H9 (cell line): Measurements from ENCODE around the gene PIAS1. TPM values are rescaled to one million over a fixed set of nuclear protein-coding genes. Genes with fewer than 3 reads are reported as not detected.

Source experiments
- DNase-seq: peaks from one replicate; pipeline ENCODE4 v3.0.0-alpha.2; 2017
- H2AFZ ChIP-seq: one replicate; pipeline ENCODE4 v1.6.1; 2013; ENCODE audit warnings: mild to moderate bottlenecking, low read length, control low read depth, moderate library complexity
- H2AK5ac ChIP-seq: 2 replicates; pipeline ENCODE4 v1.6.1; 2013; ENCODE audit warnings: low read length, control low read depth, mixed read lengths; ENCODE audit not compliant: insufficient read length
- H2BK120ac ChIP-seq: one replicate; pipeline ENCODE4 v1.6.1; 2013; ENCODE audit warnings: low read depth, mild to moderate bottlenecking, low read length, control low read depth, inconsistent platforms; ENCODE audit not compliant: poor library complexity, severe bottlenecking
- H2BK12ac ChIP-seq: 2 replicates; pipeline ENCODE4 v1.6.1; 2013; ENCODE audit warnings: low read length, control low read depth, mixed read lengths, low read depth; ENCODE audit not compliant: insufficient read length
- H2BK15ac ChIP-seq: 2 replicates; pipeline ENCODE4 v1.6.1; 2013; ENCODE audit warnings: low read depth, low read length, control low read depth
- H2BK20ac ChIP-seq: one replicate; pipeline ENCODE4 v1.6.1; 2013; ENCODE audit warnings: low read depth, mild to moderate bottlenecking, low read length, control low read depth, inconsistent platforms; ENCODE audit not compliant: poor library complexity, severe bottlenecking
- H2BK5ac ChIP-seq: 2 replicates; pipeline ENCODE4 v1.6.1; 2013; ENCODE audit warnings: low read length, control low read depth, mixed read lengths; ENCODE audit not compliant: insufficient read length
- H3K14ac ChIP-seq: 2 replicates; pipeline ENCODE4 v1.6.1; 2013; ENCODE audit warnings: low read length, control low read depth; ENCODE audit not compliant: insufficient read depth
- H3K18ac ChIP-seq: 2 replicates; pipeline ENCODE4 v1.6.1; 2013; ENCODE audit warnings: low read depth, mild to moderate bottlenecking, mixed read lengths, low read length, control low read depth; ENCODE audit not compliant: insufficient read length
- H3K23ac ChIP-seq: 2 replicates; pipeline ENCODE4 v1.6.1; 2013; ENCODE audit warnings: low read length, control low read depth, mixed read lengths, low read depth; ENCODE audit not compliant: insufficient read length
- H3K23me2 ChIP-seq: 2 replicates; pipeline ENCODE4 v1.6.1; 2013; ENCODE audit warnings: low read depth, mild to moderate bottlenecking, mixed read lengths, low read length, control low read depth; ENCODE audit not compliant: insufficient read length, poor library complexity, severe bottlenecking
- H3K27ac ChIP-seq: 2 replicates; pipeline ENCODE4 v1.5.1; 2013; ENCODE audit warnings: low read length, control low read depth, mixed read lengths, low read depth; ENCODE audit not compliant: insufficient read length
- H3K27me3 ChIP-seq: 2 replicates; pipeline ENCODE4 v1.6.1; 2013; ENCODE audit warnings: low read length, control low read depth, inconsistent platforms; ENCODE audit not compliant: insufficient read depth
- H3K4ac ChIP-seq: 2 replicates; pipeline ENCODE4 v1.6.1; 2013; ENCODE audit warnings: low read depth, mild to moderate bottlenecking, control low read depth, inconsistent platforms, low read length, moderate library complexity
- H3K4me1 ChIP-seq: 2 replicates; pipeline ENCODE4 v1.6.1; 2013; ENCODE audit warnings: low read length, control low read depth, inconsistent platforms; ENCODE audit not compliant: insufficient read depth
- H3K4me2 ChIP-seq: 2 replicates; pipeline ENCODE4 v1.6.1; 2013; ENCODE audit warnings: low read length, control low read depth, mixed read lengths; ENCODE audit not compliant: insufficient read length, insufficient read depth
- H3K56ac ChIP-seq: 2 replicates; pipeline ENCODE4 v1.6.1; 2013; ENCODE audit warnings: low read depth, mild to moderate bottlenecking, mixed read lengths, low read length, control low read depth; ENCODE audit not compliant: insufficient read length
- H3K79me1 ChIP-seq: 2 replicates; pipeline ENCODE4 v1.6.1; 2013; ENCODE audit warnings: low read depth, mild to moderate bottlenecking, moderate library complexity, low read length, control low read depth, inconsistent platforms; ENCODE audit not compliant: insufficient read depth, poor library complexity, severe bottlenecking
- H3K79me2 ChIP-seq: 2 replicates; pipeline ENCODE4 v1.6.1; 2013; ENCODE audit warnings: low read length, control low read depth, inconsistent platforms; ENCODE audit not compliant: insufficient read depth
- H3K9ac ChIP-seq: 2 replicates; pipeline ENCODE4 v1.6.1; 2013; ENCODE audit warnings: low read length, control low read depth, mixed read lengths; ENCODE audit not compliant: insufficient read length; ENCODE audit errors: extremely low read depth
- H3K9me3 ChIP-seq: one replicate; pipeline ENCODE4 v1.6.1; 2013; ENCODE audit warnings: low read depth, low read length, inconsistent platforms; ENCODE audit not compliant: control insufficient read depth
- H3T11ph ChIP-seq: one replicate; pipeline ENCODE4 v1.6.1; 2013; ENCODE audit warnings: mild to moderate bottlenecking, low read length, control low read depth, inconsistent platforms
- H4K20me1 ChIP-seq: one replicate; pipeline ENCODE4 v1.6.1; 2013; ENCODE audit not compliant: control insufficient read depth, insufficient read length, insufficient read depth
- H4K5ac ChIP-seq: 2 replicates; pipeline ENCODE4 v1.6.1; 2013; ENCODE audit warnings: low read depth, mild to moderate bottlenecking, mixed read lengths, low read length, control low read depth; ENCODE audit not compliant: insufficient read length
- H4K8ac ChIP-seq: replicated peaks from 2 replicates; pipeline ENCODE4 v1.6.1; 2013; ENCODE audit warnings: low read length, control low read depth, mixed read lengths, low read depth; ENCODE audit not compliant: insufficient read length
- H4K91ac ChIP-seq: 2 replicates; pipeline ENCODE4 v1.6.1; 2013; ENCODE audit warnings: low read depth, mild to moderate bottlenecking, moderate library complexity, mixed read lengths, low read length, control low read depth; ENCODE audit not compliant: insufficient read length
- H3K27ac Mint-ChIP-seq, 3 experiments: 2 replicates in 2 of 3; 3 replicates in 1 of 3; pipeline ENCODE4 v1.8.0; 2020 to 2021; ENCODE audit warnings: mixed read lengths in 3 of 3, mild to moderate bottlenecking in 1 of 3, moderate library complexity in 1 of 3
- H3K27me3 Mint-ChIP-seq: 2 replicates; pipeline ENCODE4 v1.8.0; 2021; ENCODE audit warnings: low read depth, mild to moderate bottlenecking, moderate library complexity, mixed read lengths
- H3K36me3 Mint-ChIP-seq, 3 experiments: 2 replicates in 2 of 3; 3 replicates in 1 of 3; pipeline ENCODE4 v1.8.0; 2020 to 2021; ENCODE audit warnings: low read depth in 3 of 3, mixed read lengths in 3 of 3; ENCODE audit not compliant: insufficient read depth in 1 of 3
- H3K4me1 Mint-ChIP-seq, 2 experiments: 2 replicates each; pipeline ENCODE4 v1.8.0; 2020; ENCODE audit warnings: mixed read lengths in 2 of 2
- H3K4me3 Mint-ChIP-seq, 2 experiments: 2 replicates in 1 of 2; 3 replicates in 1 of 2; pipeline ENCODE4 v1.8.0; 2020 to 2021; ENCODE audit warnings: mild to moderate bottlenecking in 2 of 2, mixed read lengths in 2 of 2, moderate library complexity in 1 of 2
- H3K9me3 Mint-ChIP-seq, 2 experiments: 2 replicates in 1 of 2; 3 replicates in 1 of 2; pipeline ENCODE4 v1.8.0; 2020; ENCODE audit warnings: mild to moderate bottlenecking in 2 of 2, mixed read lengths in 2 of 2, moderate library complexity in 1 of 2
- WGBS: extraction: QIAGEN DNeasy Blood & Tissue Kit; methylation state at CpG from one replicate; pipeline ENCODE4 v1.1.7; 2013; ENCODE audit warnings: missing lambda C conversion rate, low lambda C conversion rate, mixed read lengths; ENCODE audit not compliant: insufficient read length; ENCODE audit errors: extremely low coverage; 5-methylcytosine and 5-hydroxymethylcytosine counted together
- total RNA-seq: library from RNA; stranded (reverse); gene quantifications from 2 replicates; pipeline ENCODE4 v1.2.1, GENCODE V29; 2021
- TF ChIP-seq, protein P1 (sequence below): fragments of 200-600 bp; sonication (generic); conservative IDR thresholded peaks from 3 replicates; pipeline ENCODE4 v1.8.0; 2021; ENCODE audit warnings: antibody characterized with exemption, mild to moderate bottlenecking

PIAS1 gene
- total RNA-seq, 1 experiment from 2014 or later: 31.1 TPM

- Histone ChIP-seq H3K14ac (no peak overlapping the region), H3K79me1 (no peaks in the 10 kb centered on the region), H3K23me2 (no peaks in the 10 kb centered on the region), H3K4me2 (no peak overlapping the region), H3K4ac (no peak overlapping the region), H2BK5ac (no peak overlapping the region), H3K9ac (no peak overlapping the region), H2AK5ac (no peak overlapping the region), H4K8ac (no peak overlapping the region), H3T11ph (no peak overlapping the region), H2AFZ (no peak overlapping the region), H2BK120ac (no peak overlapping the region), H3K27me3 (no peaks in the 10 kb centered on the region), H3K23ac (no peak overlapping the region), H2BK12ac (no peak overlapping the region), H2BK20ac (no peak overlapping the region), H3K18ac (no peak overlapping the region), H4K20me1 (no peaks in the 10 kb centered on the region), H3K79me2 (0 out of 2 replicates have a peak, but pooled peaks cover 2% of the 10 kb centered on the region), H3K4me1 (no peaks in the 10 kb centered on the region), H3K9me3 (no peaks in the 10 kb centered on the region), H3K56ac (no peak overlapping the region), H2BK15ac (no peak overlapping the region), H4K5ac (no peak overlapping the region), H4K91ac (no peak overlapping the region), H3K27ac (no peak overlapping the region)
- peaks cover 7 to 38% (median 36%) of the 10 kb centered on the region in 3 experiments; a peak in 6 of 7 replicates for H3K36me3 Mint-ChIP-seq
- no peaks in the 10 kb centered on the region for H3K9me3 Mint-ChIP-seq
- no peaks in the 10 kb centered on the region for H3K4me1 Mint-ChIP-seq
- H3K27me3 Mint-ChIP-seq: no peaks in the 10 kb centered on the region
- DNase-seq: no peak
- WGBS: no CpG with 5 or more reads among the region's 3 CpGs
- H3K27ac Mint-ChIP-seq: no peak overlapping the region
- H3K4me3 Mint-ChIP-seq: no peak overlapping the region
- TF ChIP-seq, protein P1, sequence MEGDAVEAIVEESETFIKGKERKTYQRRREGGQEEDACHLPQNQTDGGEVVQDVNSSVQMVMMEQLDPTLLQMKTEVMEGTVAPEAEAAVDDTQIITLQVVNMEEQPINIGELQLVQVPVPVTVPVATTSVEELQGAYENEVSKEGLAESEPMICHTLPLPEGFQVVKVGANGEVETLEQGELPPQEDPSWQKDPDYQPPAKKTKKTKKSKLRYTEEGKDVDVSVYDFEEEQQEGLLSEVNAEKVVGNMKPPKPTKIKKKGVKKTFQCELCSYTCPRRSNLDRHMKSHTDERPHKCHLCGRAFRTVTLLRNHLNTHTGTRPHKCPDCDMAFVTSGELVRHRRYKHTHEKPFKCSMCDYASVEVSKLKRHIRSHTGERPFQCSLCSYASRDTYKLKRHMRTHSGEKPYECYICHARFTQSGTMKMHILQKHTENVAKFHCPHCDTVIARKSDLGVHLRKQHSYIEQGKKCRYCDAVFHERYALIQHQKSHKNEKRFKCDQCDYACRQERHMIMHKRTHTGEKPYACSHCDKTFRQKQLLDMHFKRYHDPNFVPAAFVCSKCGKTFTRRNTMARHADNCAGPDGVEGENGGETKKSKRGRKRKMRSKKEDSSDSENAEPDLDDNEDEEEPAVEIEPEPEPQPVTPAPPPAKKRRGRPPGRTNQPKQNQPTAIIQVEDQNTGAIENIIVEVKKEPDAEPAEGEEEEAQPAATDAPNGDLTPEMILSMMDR: no peak
Measured at GRCh38 chr15:68176601-68177000, 122.5 kb downstream of the PIAS1 start.
